Keratinocyte (primary cell): ENCODE data around the gene NECTIN1. TPM values are rescaled to one million over a fixed set of nuclear protein-coding genes. Genes with fewer than 3 reads are reported as not detected.

Source experiments
- DNase-seq: peaks from one replicate; pipeline ENCODE4 v3.0.0-alpha.2; 2011; ENCODE audit warnings: low read depth, missing footprints, low spot score
- FAIRE-seq: peaks from 2 replicates; lab custom pipeline; 2011; peaks lifted over from hg19 to GRCh38; lab: Jason Lieb, UNC
- H2AFZ ChIP-seq: 2 replicates; pipeline ENCODE4 v1.6.0; 2012; ENCODE audit warnings: low read length, control low read depth, inconsistent platforms; ENCODE audit not compliant: control insufficient read depth
- H3K27ac ChIP-seq: 2 replicates; pipeline ENCODE4 v1.5.1; 2011; ENCODE audit warnings: low read length; ENCODE audit not compliant: control insufficient read depth, insufficient read depth
- H3K27me3 ChIP-seq: 3 replicates; pipeline ENCODE4 v1.6.0; 2011; ENCODE audit warnings: low read length; ENCODE audit not compliant: control insufficient read depth, insufficient read depth; ENCODE audit errors: extremely low read depth
- H3K36me3 ChIP-seq, 2 experiments: 2 replicates in 1 of 2; 3 replicates in 1 of 2; pipeline ENCODE4 v1.5.1; 2011; ENCODE audit warnings: low read length in 2 of 2, mild to moderate bottlenecking in 1 of 2; ENCODE audit not compliant: control insufficient read depth in 2 of 2, insufficient read depth in 2 of 2; ENCODE audit errors: extremely low read depth in 1 of 2
- H3K4me1 ChIP-seq: 3 replicates; pipeline ENCODE4 v1.5.1; 2011; ENCODE audit warnings: low read length; ENCODE audit not compliant: control insufficient read depth, insufficient read depth; ENCODE audit errors: extremely low read depth
- H3K4me2 ChIP-seq: 3 replicates; pipeline ENCODE4 v1.6.0; 2011; ENCODE audit warnings: low read depth, low read length; ENCODE audit not compliant: control insufficient read depth, insufficient read depth; ENCODE audit errors: extremely low read depth
- H3K4me3 ChIP-seq, 3 experiments: fragments of 200-600 bp in 1 of 3; sonication (generic) in 1 of 3; 2 replicates in 2 of 3; 3 replicates in 1 of 3; pipeline ENCODE4 v1.5.1; 2011 to 2016; ENCODE audit warnings: low read length in 3 of 3, mild to moderate bottlenecking in 3 of 3, control low read depth in 2 of 3, inconsistent platforms in 1 of 3, low read depth in 1 of 3, mixed read lengths in 1 of 3, mixed run types in 1 of 3, moderate library complexity in 1 of 3; ENCODE audit not compliant: control insufficient read depth in 2 of 3, insufficient read depth in 2 of 3; ENCODE audit errors: extremely low read depth in 1 of 3
- H3K79me2 ChIP-seq: 2 replicates; pipeline ENCODE4 v1.6.0; 2012; ENCODE audit warnings: low read length; ENCODE audit not compliant: control insufficient read depth, insufficient read depth
- H3K9ac ChIP-seq: 3 replicates; pipeline ENCODE4 v1.6.0; 2011; ENCODE audit warnings: low read length; ENCODE audit not compliant: control insufficient read depth, insufficient read depth; ENCODE audit errors: extremely low read depth
- H3K9me1 ChIP-seq: 3 replicates; pipeline ENCODE4 v1.6.0; 2011; ENCODE audit warnings: low read length; ENCODE audit not compliant: control insufficient read depth, insufficient read depth; ENCODE audit errors: extremely low read depth
- H3K9me3 ChIP-seq: 2 replicates; pipeline ENCODE4 v1.5.1; 2012; ENCODE audit warnings: low read depth, low read length; ENCODE audit not compliant: control insufficient read depth
- H4K20me1 ChIP-seq: 3 replicates; pipeline ENCODE4 v1.6.0; 2011; ENCODE audit warnings: low read length; ENCODE audit not compliant: control insufficient read depth, insufficient read depth; ENCODE audit errors: extremely low read depth
- CTCF ChIP-seq, 3 experiments: IDR thresholded peaks in 1 of 3; conservative IDR thresholded peaks in 1 of 3; optimal IDR thresholded peaks in 1 of 3; 2 replicates in 2 of 3; 3 replicates in 1 of 3; pipeline versions ENCODE3 to v1.5.1; 2011; ENCODE audit warnings: low read length in 3 of 3, mild to moderate bottlenecking in 3 of 3, moderate library complexity in 2 of 3, control low read depth in 1 of 3, inconsistent platforms in 1 of 3; ENCODE audit not compliant: insufficient read depth in 2 of 3; ENCODE audit errors: extremely low read depth in 1 of 3
- EZH2 ChIP-seq: IDR thresholded peaks from one replicate; pipeline ENCODE4 v1.6.1; 2012; ENCODE audit warnings: inconsistent platforms, mild to moderate bottlenecking, low read length, moderate library complexity
- dilution Hi-C: fragments of 300-500 bp; cut with MboI; formaldehyde crosslinking; loops from one replicate; pipeline ENCODE4 v1.7.0; 2020; ENCODE audit warnings: low sequenced_read_pairs; ENCODE audit not compliant: extremely low pct_ligation_motif_present
- polyA plus RNA-seq, 5 experiments: library from polyadenylated mRNA; depleted of rRNA in 3 of 5; stranded (reverse) in 3 of 5; stranded (forward) in 1 of 5; unstranded in 1 of 5; fragments of >200 nt; gene quantifications; 1 replicate in 1 of 5; 2 replicates in 3 of 5; 3 replicates in 1 of 5; pipeline versions ENCODE4 v1.2.1 to v1.2.3, GENCODE V29; 2011 to 2012; ENCODE audit warnings: missing spikeins in 2 of 5, low read depth in 1 of 5, low replicate concordance in 1 of 5

The NECTIN1 gene
- polyA plus RNA-seq, 1 donor (not counting 4 experiments of a cell fraction or from before 2014, with no cell fraction given), result 37.5 TPM

- Histone ChIP-seq H3K9me1 (no peaks in the 10 kb centered on the region), H3K9ac (no peak overlapping the region), H3K4me2 (peak overlapping the region; percentile 34), H3K9me3 (no peaks in the 10 kb centered on the region), H3K4me1 (peaks cover 22% of the 10 kb centered on the region), H2AFZ (peak overlapping the region; percentile 32), H3K4me3 (no peak overlapping the region), H3K27me3 (peaks cover 4% of the 10 kb centered on the region), H3K36me3 (no peaks in the 10 kb centered on the region), H3K27ac (peak overlapping the region; percentile 67), H4K20me1 (no peaks in the 10 kb centered on the region), H3K79me2 (no peaks in the 10 kb centered on the region)
- DNase-seq (peak; percentile 54), FAIRE-seq (peak; percentile 89)
- dilution Hi-C loops, result no loop called here
- TF ChIP-seq CTCF (optimal IDR thresholded peaks at IDR 0.05 in 1 of 3, IDR thresholded peaks at IDR 0.05 in 1 of 3, conservative IDR thresholded peaks at IDR 0.05 in 1 of 3; ENCODE audit: extremely low read depth in 1 of 3, insufficient read depth in 2 of 3, low read length in 3 of 3) (no peak), EZH2 (no peak)
Observed at GRCh38 chr11:119615003-119615881, 113.8 kb downstream of the NECTIN1 start.

GRCh38 chr11:119614222-119615002, 114.6 kb downstream of the NECTIN1 start:
- H3K4me1 ChIP-seq, result peaks cover 22% of the 10 kb centered on the region
- no peaks in the 10 kb centered on the region for H3K79me2 ChIP-seq
- no peaks in the 10 kb centered on the region for H3K27me3 ChIP-seq
- no peaks in the 10 kb centered on the region for H3K9me3 ChIP-seq
- FAIRE-seq (no peak), DNase-seq (no peak)
- no peak overlapping the region for H3K4me2 ChIP-seq
- H3K9me1 ChIP-seq, result no peaks in the 10 kb centered on the region
- H3K4me3 ChIP-seq, result no peak overlapping the region
- no peaks in the 10 kb centered on the region for H4K20me1 ChIP-seq
- no peak overlapping the region for H3K27ac ChIP-seq
- H3K36me3 ChIP-seq, result no peaks in the 10 kb centered on the region
- TF ChIP-seq EZH2, result no peak
- TF ChIP-seq CTCF (optimal IDR thresholded peaks at IDR 0.05 in 1 of 3, IDR thresholded peaks at IDR 0.05 in 1 of 3, conservative IDR thresholded peaks at IDR 0.05 in 1 of 3; ENCODE audit: extremely low read depth in 1 of 3, insufficient read depth in 2 of 3, low read length in 3 of 3), result no peak
- H3K9ac ChIP-seq, result no peak overlapping the region
- dilution Hi-C loops, result no loop called here
- no peak overlapping the region for H2AFZ ChIP-seq
